GM12878 (cell line): ENCODE measurements around the gene RAD51B.

Source experiments
- BRCA1 ChIP-seq: IDR thresholded peaks from 2 replicates; pipeline ENCODE4 v1.6.1; 2011; ENCODE audit warnings: low read depth, low read length, improper control_type of control experiment
- CTCF ChIP-seq, 3 experiments: IDR thresholded peaks in 2 of 3; conservative IDR thresholded peaks in 1 of 3; 2 replicates each; pipeline ENCODE4 v1.5.1; 2011; ENCODE audit warnings: low read depth in 3 of 3, low read length in 3 of 3, mild to moderate bottlenecking in 3 of 3, control low read depth in 2 of 3, moderate library complexity in 2 of 3, inconsistent platforms in 1 of 3, mixed read lengths in 1 of 3; ENCODE audit not compliant: control insufficient read depth in 2 of 3, insufficient read depth in 1 of 3; ENCODE audit errors: extremely low read depth in 1 of 3
- EP300 ChIP-seq, 2 experiments: fragments of 150-350 bp in 1 of 2; IDR thresholded peaks; 2 replicates each; pipeline ENCODE4 v1.6.1; 2011 to 2012; ENCODE audit warnings: low read depth in 2 of 2, low read length in 2 of 2, borderline replicate concordance in 1 of 2, improper control_type of control experiment in 1 of 2, inconsistent platforms in 1 of 2; ENCODE audit not compliant: control insufficient read depth in 1 of 2
- NR2F1 ChIP-seq: fragments of 450-650 bp; conservative IDR thresholded peaks from 2 replicates; pipeline ENCODE4 v1.6.1; 2017; ENCODE audit warnings: mild to moderate bottlenecking
- POLR2A ChIP-seq: IDR thresholded peaks from 2 replicates; pipeline ENCODE4 v1.6.1; 2011; ENCODE audit warnings: low read depth, mild to moderate bottlenecking, low read length
- POLR2AphosphoS2 ChIP-seq: IDR thresholded peaks from 2 replicates; pipeline ENCODE4 v1.6.1; 2011; ENCODE audit warnings: low read depth, mild to moderate bottlenecking, low read length, improper control_type of control experiment, moderate library complexity
- POLR2AphosphoS5 ChIP-seq: IDR thresholded peaks from 2 replicates; pipeline ENCODE4 v1.6.1; 2011; ENCODE audit warnings: mild to moderate bottlenecking, low read length, inconsistent platforms
- RAD21 ChIP-seq: IDR thresholded peaks from 2 replicates; pipeline ENCODE4 v1.6.1; 2011; ENCODE audit warnings: mild to moderate bottlenecking, low read depth, low read length, moderate library complexity; ENCODE audit not compliant: insufficient read depth
- ZNF274 ChIP-seq: IDR thresholded peaks from one replicate; pipeline ENCODE4 v1.8.0; 2011; ENCODE audit not compliant: insufficient read length, insufficient read depth

GRCh38 chr14:68331991-68332390 is 512.4 kb downstream of the RAD51B start:
- no peak for TF ChIP-seq NR2F1
- no peak for TF ChIP-seq CTCF (IDR thresholded peaks at IDR 0.05 in 2 of 3, conservative IDR thresholded peaks at IDR 0.05 in 1 of 3; ENCODE audit: control insufficient read depth in 2 of 3, extremely low read depth in 1 of 3, insufficient read depth in 1 of 3, low read depth in 3 of 3, low read length in 3 of 3)
- no peak for TF ChIP-seq EP300 (IDR thresholded peaks at IDR 0.05; ENCODE audit: borderline replicate concordance in 1 of 2, control insufficient read depth in 1 of 2, low read depth in 2 of 2, low read length in 2 of 2)
- no peak for TF ChIP-seq BRCA1
- no peak for TF ChIP-seq POLR2AphosphoS5
- no peak for TF ChIP-seq POLR2AphosphoS2
- TF ChIP-seq ZNF274 = no peak
- no peak for TF ChIP-seq POLR2A
- TF ChIP-seq RAD21 = no peak
